GM12878 (cell line): ENCODE measurements around the gene FAM163B. TPM values are rescaled to one million over a fixed set of nuclear protein-coding genes. Genes with fewer than 3 reads are reported as not detected.

Source experiments
- ATAC-seq: fragments of 200-7000 bp; cut with Tn5 transposase; 3 replicates; pipeline ENCODE4 v1.9.1; 2020; ENCODE audit warnings: mild to moderate bottlenecking, moderate library complexity
- BruUV-seq: library from RNA; stranded (reverse); fragments of 400-500 nt; replicated peaks from 2 replicates; lab custom pipeline; 2021; lab: Mats Ljungman, UMichigan
- CTCF ChIA-PET: fragments of 300-600 bp; sonication (Branson Sonifier 250); formaldehyde crosslinking; extraction: SDS; loops from one replicate; lab custom pipeline; 2021; ENCODE audit warnings: inconsistent platforms; lab: Yijun Ruan, JAX
- POLR2A ChIA-PET: fragments of 350-600 bp; formaldehyde crosslinking; extraction: SDS; loops from one replicate; lab custom pipeline; 2021; ENCODE audit warnings: inconsistent platforms; lab: Charles Lee
- RAD21 ChIA-PET: fragments of 300-600 bp; sonication (Branson Sonifier 250); formaldehyde crosslinking; loops from one replicate; lab custom pipeline; 2023; ENCODE audit warnings: antibody characterized with exemption; ENCODE audit not compliant: unreplicated experiment; lab: Charles Lee
- SMC1A ChIA-PET: fragments of 300-600 bp; sonication (Branson Sonifier 250); formaldehyde crosslinking; loops from one replicate; lab custom pipeline; 2023; ENCODE audit not compliant: unreplicated experiment, uncharacterized antibody; lab: Charles Lee
- DNase-seq: peaks from one replicate; pipeline ENCODE4 v3.0.0-alpha.2; 2011; ENCODE audit warnings: low read depth, low spot score
- FAIRE-seq: peaks from 3 replicates; lab custom pipeline; 2011; peaks lifted over from hg19 to GRCh38; lab: Jason Lieb, UNC
- H2AFZ ChIP-seq: 2 replicates; pipeline ENCODE4 v1.6.0; 2011; ENCODE audit warnings: low read depth, low read length, control low read depth; ENCODE audit not compliant: control insufficient read depth
- H3K27ac ChIP-seq: 2 replicates; pipeline ENCODE4 v1.5.1; 2011; ENCODE audit warnings: control low read depth; ENCODE audit not compliant: control insufficient read depth, insufficient read depth
- H3K27me3 ChIP-seq, 2 experiments: replicated peaks in 1 of 2; 2 replicates each; pipeline versions ENCODE4 v1.6.0 to v1.6.1; 2011; ENCODE audit warnings: low read length in 1 of 2; ENCODE audit not compliant: control insufficient read depth in 2 of 2, insufficient read depth in 2 of 2
- H3K36me3 ChIP-seq, 2 experiments: 2 replicates each; pipeline ENCODE4 v1.5.1; 2011; ENCODE audit warnings: low read length in 1 of 2; ENCODE audit not compliant: control insufficient read depth in 2 of 2, insufficient read depth in 2 of 2
- H3K4me1 ChIP-seq: 2 replicates; pipeline ENCODE4 v1.6.1; 2011; ENCODE audit warnings: mild to moderate bottlenecking, low read length, moderate library complexity, mixed read lengths; ENCODE audit not compliant: control insufficient read depth, insufficient read depth
- H3K4me2 ChIP-seq: 2 replicates; pipeline ENCODE4 v1.6.0; 2011; ENCODE audit warnings: control low read depth; ENCODE audit not compliant: control insufficient read depth, insufficient read depth
- H3K4me3 ChIP-seq: fragments of 200-600 bp; sonication (generic); 2 replicates; pipeline ENCODE4 v1.5.1; 2016
- H3K79me2 ChIP-seq: 2 replicates; pipeline ENCODE4 v1.6.0; 2011; ENCODE audit warnings: low read length; ENCODE audit not compliant: control insufficient read depth, insufficient read depth
- H3K9ac ChIP-seq: 2 replicates; pipeline ENCODE4 v1.8.0; 2011; ENCODE audit warnings: low read length, control low read depth, mixed read lengths; ENCODE audit not compliant: control insufficient read depth, insufficient read depth
- H3K9me3 ChIP-seq: replicated peaks from 3 replicates; pipeline ENCODE4 v1.5.1; 2011; ENCODE audit warnings: mild to moderate bottlenecking, low read length; ENCODE audit not compliant: control insufficient read depth, insufficient read depth
- H4K20me1 ChIP-seq: 2 replicates; pipeline ENCODE4 v1.6.0; 2011; ENCODE audit not compliant: control insufficient read depth, insufficient read depth
- ATF3 ChIP-seq: IDR thresholded peaks from 2 replicates; pipeline ENCODE4 v1.6.1; 2011; ENCODE audit warnings: low read depth, mild to moderate bottlenecking, low read length, moderate library complexity, borderline replicate concordance; ENCODE audit errors: extremely low read depth
- CUX1 ChIP-seq: IDR thresholded peaks from 2 replicates; pipeline ENCODE4 v1.6.1; 2012; ENCODE audit warnings: improper control_type of control experiment, low read depth, low read length; ENCODE audit not compliant: insufficient replicate concordance
- ELK1 ChIP-seq: IDR thresholded peaks from 2 replicates; pipeline ENCODE4 v1.6.1; 2012; ENCODE audit warnings: low read depth, low read length, improper control_type of control experiment
- HDAC2 ChIP-seq: fragments of 200-600 bp; sonication (generic); IDR thresholded peaks from 2 replicates; pipeline ENCODE4 v1.6.1; 2017
- KDM1A ChIP-seq: fragments of 200-600 bp; sonication (generic); IDR thresholded peaks from 2 replicates; pipeline ENCODE4 v1.6.1; 2016; ENCODE audit warnings: borderline replicate concordance
- NKRF ChIP-seq: fragments of 450-650 bp; conservative IDR thresholded peaks from 2 replicates; pipeline ENCODE4 v1.6.1; 2017; ENCODE audit warnings: mild to moderate bottlenecking, moderate library complexity
- POU2F2 ChIP-seq: IDR thresholded peaks from 3 replicates; pipeline ENCODE4 v1.6.1; 2011; ENCODE audit warnings: low read depth, mild to moderate bottlenecking, low read length, borderline replicate concordance
- SREBF2 ChIP-seq: IDR thresholded peaks from 2 replicates; pipeline ENCODE4 v1.6.1; 2012; ENCODE audit warnings: mild to moderate bottlenecking, low read length
- ZBTB33 ChIP-seq: fragments of 450-650 bp; IDR thresholded peaks from 2 replicates; pipeline ENCODE4 v1.6.1; 2017; ENCODE audit warnings: mild to moderate bottlenecking
- ZNF207 ChIP-seq: fragments of 450-650 bp; IDR thresholded peaks from 2 replicates; pipeline ENCODE4 v1.6.1; 2014; ENCODE audit warnings: antibody characterized with exemption, mild to moderate bottlenecking, borderline replicate concordance
- ZNF384 ChIP-seq: IDR thresholded peaks from 2 replicates; pipeline ENCODE4 v1.6.1; 2012; ENCODE audit warnings: low read depth, mild to moderate bottlenecking, low read length, improper control_type of control experiment, borderline replicate concordance
- WGBS: methylation state at CpG from one replicate; pipeline ENCODE4 v1.1.6; 2016; ENCODE audit warnings: low lambda C conversion rate; ENCODE audit not compliant: insufficient replicate concordance, insufficient coverage; ENCODE audit errors: missing lambda C conversion rate; 5-methylcytosine and 5-hydroxymethylcytosine counted together
- in situ Hi-C: fragments of 300-500 bp; cut with MboI; formaldehyde crosslinking; loops from 9 replicates; pipeline ENCODE4 v1.14.3; 2018; ENCODE audit warnings: mixed read lengths
- intact Hi-C: fragments of 100-400 bp; cut with micrococcal nuclease; formaldehyde crosslinking; loops from one replicate; pipeline ENCODE4 v1.14.2; 2022; ENCODE audit not compliant: unreplicated experiment
- polyA plus RNA-seq, 11 experiments: library from polyadenylated mRNA; depleted of rRNA in 4 of 11; unstranded in 6 of 11; stranded (reverse) in 5 of 11; fragments of >200 nt; fragmentation: Nextera tagmentation in 4 of 11; fragmentation: Illumina TruSeq in 1 of 11; extraction: Ambion mirVana in 4 of 11; extraction: Trizol in 1 of 11; gene quantifications; 1 replicate in 1 of 11; 2 replicates in 10 of 11; pipeline versions ENCODE4 v1.2.1 to v1.2.3, GENCODE V29; 2011 to 2016; ENCODE audit warnings: inconsistent platforms in 2 of 11, missing spikeins in 2 of 11, low read depth in 1 of 11
- total RNA-seq, 4 experiments: library from RNA; depleted of rRNA in 3 of 4; stranded (reverse); fragments of >200 nt in 3 of 4; fragmentation: Illumina TruSeq in 1 of 4; extraction: Trizol in 1 of 4; gene quantifications; 2 replicates each; pipeline versions ENCODE4 v1.2.1 to v1.2.3, GENCODE V29; 2013 to 2021

FAM163B gene
- total and polyA plus RNA-seq, 10 of the 15 experiments (the other 5 are each of a cell fraction or from before 2014, with no cell fraction given) = not detected

- TF ChIP-seq CUX1 = no peak
Measured at GRCh38 chr9:133529457-133529856, 79.7 kb downstream of the FAM163B start (continued).

- ChIA-PET CTCF (no interaction called here), SMC1A (no interaction called here), POLR2A (no interaction called here), RAD21 (no interaction called here)
- no peak overlapping the region for H2AFZ ChIP-seq
- H3K36me3 ChIP-seq = no peaks in the 10 kb centered on the region
- H3K9me3 ChIP-seq = no peaks in the 10 kb centered on the region
- H3K79me2 ChIP-seq = no peaks in the 10 kb centered on the region
- no peaks in the 10 kb centered on the region for H4K20me1 ChIP-seq
- in situ Hi-C loops (loop anchor here (25.0 kb wide), 1 partner anchor 483 kb away; no protein-coding TSS in a partner anchor), intact Hi-C loops (no loop called here)
- BruUV-seq = no TSS peak
- DNase-seq (no peak), FAIRE-seq (no peak), ATAC-seq (no peak)
- no peak overlapping the region for H3K9ac ChIP-seq
- peaks cover 7 to 10% of the 10 kb centered on the region in 2 experiments; a peak in 3 of 4 replicates for H3K27me3 ChIP-seq
- H3K27ac ChIP-seq = no peak overlapping the region
- 38% methylated on average over 11 of the region's 11 CpGs for WGBS
- no peaks in the 10 kb centered on the region for H3K4me1 ChIP-seq
- no peak overlapping the region for H3K4me3 ChIP-seq
- no peak overlapping the region for H3K4me2 ChIP-seq
- TF ChIP-seq ELK1 = no peak
- TF ChIP-seq ZNF207 = no peak
- no peak for TF ChIP-seq HDAC2
- no peak for TF ChIP-seq NKRF
- TF ChIP-seq ZBTB33 = no peak
- no peak for TF ChIP-seq KDM1A
- no peak for TF ChIP-seq POU2F2
- no peak for TF ChIP-seq SREBF2
- no peak for TF ChIP-seq ATF3
- TF ChIP-seq ZNF384 = no peak
Measured at GRCh38 chr9:133528876-133529241, 80.3 kb downstream of the FAM163B start.
